GM19397 (cell line): Measurements from ENCODE around the gene FGF21.
"Not testable (repeated sequence)": the region's sequence is repeated elsewhere in the genome, so short reads cannot be mapped to it uniquely, and the experiment has no call there.

Source experiments
- ATAC-seq: cut with Tn5 transposase; IDR thresholded peaks from one replicate; pipeline ENCODE4 v1.9.1; 2021; ENCODE audit warnings: mild to moderate bottlenecking, moderate library complexity; ENCODE audit not compliant: unreplicated experiment

Gene FGF21

DNA sequence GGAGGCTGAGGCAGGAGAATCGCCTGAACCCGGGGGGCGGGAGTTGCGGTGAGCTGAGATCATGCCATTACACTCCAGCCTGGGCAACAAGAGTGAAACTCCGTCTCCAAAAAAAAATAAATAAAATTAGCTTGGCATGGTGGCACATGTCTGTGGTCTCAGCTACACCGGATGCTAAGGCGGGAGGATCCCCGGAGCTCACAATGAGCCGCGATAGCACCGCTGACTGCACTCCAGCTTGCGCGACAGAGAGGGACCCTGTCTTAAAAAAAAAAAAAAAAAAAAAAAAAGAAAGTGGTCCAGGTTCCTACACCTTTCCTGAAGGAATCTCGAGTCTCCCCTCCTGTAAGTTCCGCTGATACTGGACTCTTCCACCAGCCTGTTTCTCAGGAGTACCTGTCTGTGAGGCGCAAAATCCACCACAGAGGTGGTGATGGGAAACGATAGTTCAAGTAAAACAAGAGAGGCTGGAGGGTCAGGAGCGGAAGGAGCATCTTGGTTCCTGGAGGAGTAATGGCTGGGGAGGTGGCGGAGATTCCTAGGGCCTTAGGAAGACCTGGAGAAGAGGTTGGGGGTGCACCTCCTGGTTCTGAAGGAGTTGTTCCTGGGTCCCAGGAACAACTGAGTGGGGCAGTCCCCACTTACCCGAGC, 3.4 kb upstream of the FGF21 start:
- ATAC-seq = no peak

GRCh38 chr19:48752496-48753365, 2.6 kb upstream of the FGF21 start, which contains the start of gene FUT1:
TSS of gene FUT1 (minus strand) at chr19:48752641. CDS start at chr19:48751281, 1,360 bp downstream.
- ATAC-seq = no peak

DNA sequence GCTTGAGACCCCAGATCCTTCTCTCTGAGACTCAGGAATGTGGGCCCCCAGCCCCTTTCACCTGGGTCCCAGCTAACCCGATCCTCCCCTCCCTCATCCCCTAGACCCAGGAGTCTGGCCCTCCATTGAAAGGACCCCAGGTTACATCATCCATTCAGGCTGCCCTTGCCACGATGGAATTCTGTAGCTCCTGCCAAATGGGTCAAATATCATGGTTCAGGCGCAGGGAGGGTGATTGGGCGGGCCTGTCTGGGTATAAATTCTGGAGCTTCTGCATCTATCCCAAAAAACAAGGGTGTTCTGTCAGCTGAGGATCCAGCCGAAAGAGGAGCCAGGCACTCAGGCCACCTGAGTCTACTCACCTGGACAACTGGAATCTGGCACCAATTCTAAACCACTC, 463 bp downstream of the FGF21 start:
- no peak for ATAC-seq

GRCh38 chr19:48756212-48756611, 888 bp downstream of the FGF21 start:
- no peak for ATAC-seq

- no peak for ATAC-seq
Observed at GRCh38 chr19:48756686-48757085, 1.4 kb downstream of the FGF21 start.

GRCh38 chr19:48757089-48757675, 1.9 kb downstream of the FGF21 start:
- no peak for ATAC-seq

- ATAC-seq = no peak
Observed at GRCh38 chr19:48757741-48758144, 2.4 kb downstream of the FGF21 start.

- ATAC-seq = no peak
Observed at GRCh38 chr19:48760504-48761205, 5.3 kb downstream of the FGF21 start.

- ATAC-seq = not testable (repeated sequence)
Observed at GRCh38 chr19:48765816-48766215, 10.5 kb downstream of the FGF21 start.

- ATAC-seq = not testable (repeated sequence)
Observed at GRCh38 chr19:48768171-48768753, 12.9 kb downstream of the FGF21 start.

- ATAC-seq = no peak
Observed at GRCh38 chr19:48768994-48769713, 13.8 kb downstream of the FGF21 start.

DNA sequence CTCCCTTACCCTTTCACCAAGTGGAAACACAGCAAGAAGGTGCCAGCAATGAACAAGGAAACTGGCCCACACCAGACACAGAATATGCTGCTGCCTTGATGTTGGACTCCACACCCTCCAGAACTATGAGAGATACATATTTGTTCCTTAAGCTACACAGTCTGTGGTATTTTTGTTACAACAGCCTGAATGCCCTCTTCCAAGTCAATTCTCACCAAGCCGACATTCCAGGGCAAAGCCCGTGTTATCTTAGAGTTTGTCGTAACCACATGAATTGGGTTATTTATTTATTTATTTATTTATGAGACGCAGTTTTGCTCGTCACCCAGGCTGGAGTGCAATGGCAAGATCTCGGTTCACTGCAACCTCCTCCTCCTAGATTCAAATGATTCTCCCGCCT, 14.9 kb downstream of the FGF21 start:
- ATAC-seq = no peak

- no peak for ATAC-seq
Observed at GRCh38 chr19:48770734-48771472, 15.6 kb downstream of the FGF21 start.

DNA sequence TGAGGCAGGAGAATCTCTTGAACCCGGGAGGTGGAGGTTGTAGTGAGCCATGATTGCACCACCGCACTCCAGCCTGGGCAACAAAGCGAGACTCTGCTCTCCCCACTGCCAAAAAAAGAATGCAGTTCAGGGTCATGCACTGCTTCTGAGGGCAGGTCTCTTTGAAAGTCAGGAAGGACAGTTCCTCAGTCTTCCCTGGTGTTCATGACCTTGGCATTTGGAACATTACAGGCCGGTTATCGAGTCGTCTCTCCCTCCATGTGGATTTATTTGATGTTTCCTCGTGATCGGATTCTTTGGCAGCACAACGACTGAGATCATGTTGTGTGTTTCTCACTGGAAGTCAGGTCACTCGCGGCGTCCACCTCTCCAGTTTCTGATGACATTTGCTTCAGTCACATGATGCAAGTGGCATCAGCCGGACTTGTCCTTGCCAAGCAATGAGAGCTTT, 17.2 kb downstream of the FGF21 start:
- ATAC-seq = no peak

- ATAC-seq = no peak
Observed at GRCh38 chr19:48777139-48777538, 21.8 kb downstream of the FGF21 start.

DNA sequence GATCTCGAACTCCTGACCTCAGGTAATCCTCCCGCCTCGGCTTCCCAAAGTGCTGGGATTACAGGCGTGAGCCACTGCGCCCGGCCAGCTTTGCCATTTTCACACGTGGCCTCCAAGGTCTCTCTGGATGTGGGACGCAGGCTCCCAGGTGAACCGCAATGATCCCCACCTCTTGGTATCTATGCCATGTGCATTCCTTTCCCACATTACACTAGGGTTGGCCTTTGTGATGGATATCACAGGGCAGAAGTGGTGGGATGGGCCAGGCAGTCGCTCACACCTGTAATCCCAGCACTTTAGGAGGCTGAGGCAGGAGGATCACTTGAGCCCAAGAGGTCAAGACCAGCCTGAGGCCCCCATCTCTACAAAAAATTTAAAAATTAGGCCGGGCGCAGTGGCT, 22.4 kb downstream of the FGF21 start:
- no peak for ATAC-seq

DNA sequence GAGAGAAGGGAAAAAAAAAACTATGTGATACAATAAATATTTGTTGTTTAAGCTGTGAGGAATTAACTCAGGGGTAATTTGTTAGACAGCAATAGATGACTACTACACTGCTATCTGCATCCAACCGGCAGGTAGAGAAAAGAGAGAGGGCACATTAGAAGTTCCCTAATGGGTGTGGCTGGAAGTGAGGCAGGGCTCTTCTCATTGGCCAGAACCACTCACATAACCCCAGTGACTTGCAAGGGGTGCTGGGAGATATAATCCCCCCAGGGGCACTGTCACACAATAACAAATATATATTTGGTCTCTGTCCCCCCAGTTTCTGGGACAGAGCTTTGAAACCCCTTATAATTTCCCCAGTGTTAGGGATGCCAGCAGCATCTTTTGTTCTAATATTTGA, 24.3 kb downstream of the FGF21 start:
- no peak for ATAC-seq

GRCh38 chr19:48780631-48781391, 25.5 kb downstream of the FGF21 start:
- no peak for ATAC-seq

- ATAC-seq = no peak
Observed at GRCh38 chr19:48784527-48784926, 29.2 kb downstream of the FGF21 start.
